Activated T-cell treated with anti-CD3 and anti-CD28 coated beads, Interleukin-2, amount 50 U/mL, for 48 hours (primary cell): ENCODE measurements around the gene CIROP.

Experiments used
- DNase-seq, 2 experiments: peaks; one replicate each; pipeline ENCODE4 v3.0.0-alpha.2; 2020

Gene CIROP

GRCh38 chr14:23066368-23066767, 38.4 kb downstream of the CIROP start:
- peak in 1 of 2 experiments; percentile 16 for DNase-seq

GRCh38 chr14:23063601-23064000, 41.2 kb downstream of the CIROP start:
- DNase-seq: no peak

GRCh38 chr14:23062002-23062401, 42.8 kb downstream of the CIROP start:
- no peak for DNase-seq

GRCh38 chr14:23060536-23061260, 44.1 kb downstream of the CIROP start:
- DNase-seq: no peak

GRCh38 chr14:23058654-23059504, 45.9 kb downstream of the CIROP start:
- DNase-seq: no peak

- DNase-seq: peak; percentile 92 to 93
Measured at GRCh38 chr14:23057757-23058653, 46.8 kb downstream of the CIROP start.

- peak; percentile 76 to 81 for DNase-seq
Measured at GRCh38 chr14:23056956-23057756, 47.6 kb downstream of the CIROP start, which contains the start of gene CDH24. Gene CDH24 (minus strand): TSS chr14:23057520. CDS start chr14:23055733, 1,787 bp downstream.

- peak; percentile 76 to 80 for DNase-seq
Measured at GRCh38 chr14:23056145-23056955, 48.4 kb downstream of the CIROP start.

GRCh38 chr14:23055621-23056144, 49.1 kb downstream of the CIROP start:
- DNase-seq: no peak

GRCh38 chr14:23055147-23055550, 49.6 kb downstream of the CIROP start:
- no peak for DNase-seq

GRCh38 chr14:23054000-23054811, 50.6 kb downstream of the CIROP start:
- DNase-seq: peak; percentile 53 to 56

GRCh38 chr14:23053426-23053825, 51.4 kb downstream of the CIROP start:
- no peak for DNase-seq

- DNase-seq: no peak
Measured at GRCh38 chr14:23052671-23053070, 52.1 kb downstream of the CIROP start.

GRCh38 chr14:23052182-23052623, 52.6 kb downstream of the CIROP start:
- DNase-seq: no peak

GRCh38 chr14:23051141-23052057, 53.4 kb downstream of the CIROP start:
- no peak for DNase-seq
